ENCODE measurements around the gene CCDC102A. TPM values are rescaled to one million over a fixed set of nuclear protein-coding genes. Genes with fewer than 3 reads are reported as not detected.

The CCDC102A gene
- total and polyA plus RNA-seq, 10 of the 15 experiments (the other 5 are each of a cell fraction or from before 2014, with no cell fraction given) = 0.03 to 5.9 (median 2.4) TPM

- no peak for TF ChIP-seq RCOR1 (conservative IDR thresholded peaks at IDR 0.05; ENCODE audit: low read depth, low read length)
Measured at GRCh38 chr16:57508035-57508425, 28.3 kb downstream of the CCDC102A start (continued).

GRCh38 chr16:57507136-57508034 lies 29.0 kb downstream of the CCDC102A start:
- Histone ChIP-seq H3K9me3 (replicated peaks; ENCODE audit: control insufficient read depth, insufficient read depth, low read length) (no peaks in the 10 kb centered on the region), H3K9ac (ENCODE audit: control insufficient read depth, insufficient read depth, low read length) (no peak overlapping the region), H3K79me2 (ENCODE audit: control insufficient read depth, insufficient read depth, low read length) (no peaks in the 10 kb centered on the region), H3K4me2 (ENCODE audit: control insufficient read depth, insufficient read depth) (no peak overlapping the region), H3K4me1 (ENCODE audit: control insufficient read depth, insufficient read depth, low read length) (no peaks in the 10 kb centered on the region), H3K36me3 (ENCODE audit: control insufficient read depth in 2 of 2, insufficient read depth in 2 of 2, low read length in 1 of 2) (no peaks in the 10 kb centered on the region; a peak in 1 of 4 replicates), H4K20me1 (ENCODE audit: control insufficient read depth, insufficient read depth) (no peaks in the 10 kb centered on the region), H3K27me3 (replicated peaks in 1 of 2; ENCODE audit: control insufficient read depth in 2 of 2, insufficient read depth in 2 of 2, low read length in 1 of 2) (no peaks in the 10 kb centered on the region; a peak in 2 of 4 replicates), H3K4me3 (no peak overlapping the region), H2AFZ (ENCODE audit: control insufficient read depth, low read depth, low read length) (no peak overlapping the region), H3K27ac (ENCODE audit: control insufficient read depth, insufficient read depth) (no peak overlapping the region)
- WGBS (ENCODE audit: insufficient coverage, insufficient replicate concordance, low lambda C conversion rate, missing lambda C conversion rate) = 43% methylated on average over 7 of the region's 13 CpGs
- DNase-seq (ENCODE audit: low read depth, low spot score) = no peak
- in situ Hi-C loops (cut with MboI) (no loop called here), intact Hi-C loops (cut with micrococcal nuclease; ENCODE audit: unreplicated experiment) (loop anchor here (2.0 kb wide), 1 partner anchor 13 kb away; no protein-coding TSS in a partner anchor)
- ChIA-PET SMC1A (ENCODE audit: uncharacterized antibody, unreplicated experiment) (interaction anchor here (1.0 kb wide), 1 partner anchor 82 kb away, joined by 3 read pairs; no protein-coding TSS in a partner anchor), RAD21 (ENCODE audit: unreplicated experiment) (interaction anchor here (1.2 kb wide), 1 partner anchor 288 kb away, joined by 3 read pairs; no protein-coding TSS in a partner anchor), POLR2A (no interaction called here), CTCF (interaction anchor here (0.9 to 2.0 kb wide), 3 partner anchors 10 to 90 kb away, joined by 3 to 6 read pairs (median 3); no protein-coding TSS in a partner anchor)
- ATAC-seq = no peak
- no peak for FAIRE-seq
- BruUV-seq (replicated peaks) = no TSS peak
- no peak for TF ChIP-seq CHD2 (IDR thresholded peaks at IDR 0.05; ENCODE audit: borderline replicate concordance, low read depth, low read length)
- no peak for TF ChIP-seq JUNB (IDR thresholded peaks at IDR 0.05)
- TF ChIP-seq ZNF384 (IDR thresholded peaks at IDR 0.05; ENCODE audit: borderline replicate concordance, low read depth, low read length) = no peak
- TF ChIP-seq ZNF274 (IDR thresholded peaks at IDR 0.05; ENCODE audit: insufficient read depth, insufficient read length) = no peak
- no peak for TF ChIP-seq TARDBP (IDR thresholded peaks at IDR 0.05; ENCODE audit: borderline replicate concordance)
- no peak for TF ChIP-seq SIN3A (IDR thresholded peaks at IDR 0.05; ENCODE audit: low read depth, low read length)
- TF ChIP-seq WRNIP1 (IDR thresholded peaks at IDR 0.05; ENCODE audit: borderline replicate concordance, low read depth, low read length) = no peak
- TF ChIP-seq, protein P1, sequence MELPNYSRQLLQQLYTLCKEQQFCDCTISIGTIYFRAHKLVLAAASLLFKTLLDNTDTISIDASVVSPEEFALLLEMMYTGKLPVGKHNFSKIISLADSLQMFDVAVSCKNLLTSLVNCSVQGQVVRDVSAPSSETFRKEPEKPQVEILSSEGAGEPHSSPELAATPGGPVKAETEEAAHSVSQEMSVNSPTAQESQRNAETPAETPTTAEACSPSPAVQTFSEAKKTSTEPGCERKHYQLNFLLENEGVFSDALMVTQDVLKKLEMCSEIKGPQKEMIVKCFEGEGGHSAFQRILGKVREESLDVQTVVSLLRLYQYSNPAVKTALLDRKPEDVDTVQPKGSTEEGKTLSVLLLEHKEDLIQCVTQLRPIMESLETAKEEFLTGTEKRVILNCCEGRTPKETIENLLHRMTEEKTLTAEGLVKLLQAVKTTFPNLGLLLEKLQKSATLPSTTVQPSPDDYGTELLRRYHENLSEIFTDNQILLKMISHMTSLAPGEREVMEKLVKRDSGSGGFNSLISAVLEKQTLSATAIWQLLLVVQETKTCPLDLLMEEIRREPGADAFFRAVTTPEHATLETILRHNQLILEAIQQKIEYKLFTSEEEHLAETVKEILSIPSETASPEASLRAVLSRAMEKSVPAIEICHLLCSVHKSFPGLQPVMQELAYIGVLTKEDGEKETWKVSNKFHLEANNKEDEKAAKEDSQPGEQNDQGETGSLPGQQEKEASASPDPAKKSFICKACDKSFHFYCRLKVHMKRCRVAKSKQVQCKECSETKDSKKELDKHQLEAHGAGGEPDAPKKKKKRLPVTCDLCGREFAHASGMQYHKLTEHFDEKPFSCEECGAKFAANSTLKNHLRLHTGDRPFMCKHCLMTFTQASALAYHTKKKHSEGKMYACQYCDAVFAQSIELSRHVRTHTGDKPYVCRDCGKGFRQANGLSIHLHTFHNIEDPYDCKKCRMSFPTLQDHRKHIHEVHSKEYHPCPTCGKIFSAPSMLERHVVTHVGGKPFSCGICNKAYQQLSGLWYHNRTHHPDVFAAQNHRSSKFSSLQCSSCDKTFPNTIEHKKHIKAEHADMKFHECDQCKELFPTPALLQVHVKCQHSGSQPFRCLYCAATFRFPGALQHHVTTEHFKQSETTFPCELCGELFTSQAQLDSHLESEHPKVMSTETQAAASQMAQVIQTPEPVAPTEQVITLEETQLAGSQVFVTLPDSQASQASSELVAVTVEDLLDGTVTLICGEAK (IDR thresholded peaks at IDR 0.05; ENCODE audit: borderline replicate concordance) = no peak
- TF ChIP-seq EP300 (IDR thresholded peaks at IDR 0.05; ENCODE audit: borderline replicate concordance in 1 of 2, control insufficient read depth in 1 of 2, low read depth in 2 of 2, low read length in 2 of 2) = no peak
- TF ChIP-seq POLR2AphosphoS5 (IDR thresholded peaks at IDR 0.05; ENCODE audit: low read length) = no peak
- no peak for TF ChIP-seq FOS (IDR thresholded peaks at IDR 0.05; ENCODE audit: borderline replicate concordance, extremely low read depth, insufficient read length)
- no peak for TF ChIP-seq HSF1 (IDR thresholded peaks at IDR 0.05; ENCODE audit: low read depth, low read length)
- TF ChIP-seq E2F4 (IDR thresholded peaks at IDR 0.05; ENCODE audit: low read depth, low read length) = no peak

Data from GM12878 (cell line).